Stimulated activated CD8-positive, alpha-beta memory T cell treated with anti-CD3 and anti-CD28 coated beads, Interleukin-15, amount 100 ng/mL, for 1 hour (primary cell): ENCODE results near the gene TMSB4X.
"Not testable (repeated sequence)": the region's sequence is repeated elsewhere in the genome, so short reads cannot be mapped to it uniquely, and the experiment has no call there.

ENCODE experiments used
- DNase-seq: peaks from one replicate; pipeline ENCODE4 v3.0.0-alpha.2; 2020; ENCODE audit warnings: low read depth

The TMSB4X gene

GRCh38 chrX:12955882-12956703 is 18.8 kb upstream of the TMSB4X start:
- no peak for DNase-seq

DNA sequence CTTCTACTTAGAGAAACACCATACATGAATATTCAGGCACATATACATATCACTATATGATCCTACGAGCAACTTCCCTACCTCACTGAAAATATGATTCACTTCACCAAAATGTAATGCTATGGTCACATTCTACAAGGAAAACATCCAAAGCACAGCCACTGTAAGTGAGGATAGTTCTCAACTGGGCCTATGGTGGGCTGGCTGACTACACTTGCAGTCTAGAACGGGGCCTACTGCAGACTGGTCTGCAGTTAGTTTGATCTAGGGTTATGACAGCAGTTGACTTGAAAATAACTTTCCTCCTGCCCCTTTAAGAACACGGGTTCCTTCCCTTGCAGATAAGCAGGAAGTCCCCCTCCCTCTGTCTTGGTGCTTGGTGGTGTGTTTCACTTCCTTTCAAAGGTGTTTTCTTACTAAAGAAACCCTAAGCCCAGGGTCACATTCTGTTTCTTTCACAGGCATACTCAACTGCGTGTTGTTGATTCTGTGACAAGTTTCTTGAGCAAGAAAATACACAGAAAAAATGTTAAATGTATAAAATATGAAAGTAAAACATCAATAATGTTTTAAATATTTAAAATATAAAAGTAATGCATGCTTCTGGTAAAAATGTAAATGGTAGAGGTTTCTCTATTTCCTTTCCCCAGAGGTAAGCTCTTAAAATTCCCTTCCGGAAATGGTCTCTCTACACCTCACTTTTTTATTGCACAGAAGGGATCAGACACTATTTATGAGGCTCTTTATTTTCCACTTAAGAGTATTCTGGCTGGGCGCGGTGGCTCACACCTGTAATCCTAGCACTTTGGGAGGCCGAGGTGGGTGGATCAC is 18.0 kb upstream of the TMSB4X start:
- no peak for DNase-seq

- no peak for DNase-seq
Measured at GRCh38 chrX:12958059-12958458, 16.9 kb upstream of the TMSB4X start.

- no peak for DNase-seq
Measured at GRCh38 chrX:12958461-12958860, 16.4 kb upstream of the TMSB4X start.

DNA sequence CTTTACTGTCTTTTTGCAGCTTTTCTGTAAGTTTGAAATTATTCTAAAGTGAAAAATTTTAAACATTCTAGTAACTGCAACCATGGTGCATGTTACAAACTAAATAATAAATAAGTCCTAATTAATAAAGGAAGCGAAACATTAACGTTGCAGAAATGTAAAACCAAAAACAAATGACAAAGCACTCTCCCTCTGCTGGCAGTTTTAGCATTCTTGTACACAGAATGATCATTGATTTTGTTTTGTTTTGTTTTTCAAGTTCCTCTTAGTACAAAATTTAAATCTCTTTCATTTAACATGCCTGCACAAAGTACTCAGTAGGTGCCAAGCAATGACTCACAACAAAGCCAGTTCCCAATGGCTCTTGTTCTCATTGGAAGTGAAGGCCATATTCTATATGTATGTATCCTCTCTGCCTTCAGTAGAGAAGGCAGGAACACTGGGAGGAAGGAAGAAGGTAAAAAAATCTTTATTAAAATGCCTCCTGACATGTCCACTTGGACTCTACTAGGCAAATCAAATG is 13.7 kb upstream of the TMSB4X start:
- no peak for DNase-seq

DNA sequence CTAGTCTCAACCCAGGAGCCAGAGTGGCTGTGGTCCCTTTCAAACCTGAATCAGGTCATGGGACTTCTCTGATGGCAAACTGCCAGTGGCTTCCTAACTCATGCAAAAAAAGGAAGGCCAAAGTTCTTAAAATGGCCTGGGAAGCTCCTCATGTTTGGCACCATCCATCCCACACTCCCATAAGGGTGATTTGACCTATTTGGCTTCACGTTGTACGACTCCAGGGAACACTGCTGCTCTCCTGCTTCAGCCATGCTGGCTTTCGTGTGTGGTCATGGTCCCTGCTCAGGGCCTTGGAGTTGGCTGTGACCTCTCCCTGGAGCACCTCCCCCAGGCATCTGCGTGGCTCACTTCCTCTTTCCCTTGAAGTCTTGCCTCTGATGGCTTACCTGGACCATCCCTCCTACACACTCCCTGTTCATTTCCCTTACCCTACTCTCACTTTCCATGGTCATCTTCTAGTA is 12.8 kb upstream of the TMSB4X start:
- DNase-seq: no peak

GRCh38 chrX:12963210-12963850 is 11.6 kb upstream of the TMSB4X start:
- not testable (repeated sequence) for DNase-seq

GRCh38 chrX:12965131-12965940 is 9.6 kb upstream of the TMSB4X start:
- no peak for DNase-seq

DNA sequence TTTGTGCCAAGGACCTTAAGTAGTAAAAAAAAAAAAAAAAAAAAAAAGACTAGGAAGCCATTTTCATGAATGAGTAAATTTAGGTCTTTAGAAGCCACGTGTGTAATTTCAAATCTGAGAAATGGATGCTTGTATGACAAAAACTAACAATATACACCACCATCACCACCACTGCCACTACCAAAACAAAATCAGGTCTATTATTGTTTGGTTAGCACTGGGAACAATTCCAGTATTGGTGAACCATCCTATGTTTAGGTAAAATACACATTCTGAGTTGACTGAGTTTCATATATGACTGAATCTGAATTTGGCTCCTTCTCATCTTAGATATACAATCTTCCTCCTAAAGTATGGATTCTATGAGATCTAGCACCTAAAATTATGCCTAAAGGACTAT is 8.8 kb upstream of the TMSB4X start:
- no peak for DNase-seq

DNA sequence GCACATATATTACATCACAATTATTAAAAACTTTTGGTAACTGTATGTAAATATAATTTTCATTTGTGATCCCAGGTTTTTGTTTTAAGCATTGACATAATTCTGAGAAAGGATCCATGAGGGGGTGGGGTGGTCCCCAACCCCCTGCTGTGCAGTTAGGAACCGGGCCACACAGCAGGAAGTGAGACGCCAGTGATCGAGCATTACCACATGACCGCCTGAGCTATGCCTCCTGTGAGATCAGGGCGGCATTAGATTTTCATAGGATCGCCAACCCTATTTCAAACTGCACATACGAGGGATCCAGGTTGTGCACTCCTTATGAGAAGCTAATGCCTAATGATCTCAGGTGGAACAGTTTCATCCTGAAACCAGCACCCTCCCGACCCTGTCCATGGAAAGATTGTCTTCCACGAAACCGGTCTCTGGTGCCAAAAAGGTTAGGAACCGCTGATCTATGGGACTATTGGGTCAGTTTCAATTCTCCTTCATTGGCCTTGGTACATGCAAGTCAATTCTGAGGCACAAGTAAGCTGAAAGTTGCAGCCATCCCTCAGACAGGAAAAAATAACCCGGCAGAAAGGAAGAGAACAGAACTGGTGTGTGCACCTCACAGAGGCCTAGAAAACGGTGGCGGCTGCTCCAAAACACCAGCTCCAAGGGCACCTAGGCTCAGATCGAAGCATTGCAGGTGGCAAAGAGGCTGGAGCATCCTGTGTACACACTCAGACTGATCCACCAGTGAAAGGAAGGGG is 7.0 kb upstream of the TMSB4X start:
- no peak for DNase-seq

DNA sequence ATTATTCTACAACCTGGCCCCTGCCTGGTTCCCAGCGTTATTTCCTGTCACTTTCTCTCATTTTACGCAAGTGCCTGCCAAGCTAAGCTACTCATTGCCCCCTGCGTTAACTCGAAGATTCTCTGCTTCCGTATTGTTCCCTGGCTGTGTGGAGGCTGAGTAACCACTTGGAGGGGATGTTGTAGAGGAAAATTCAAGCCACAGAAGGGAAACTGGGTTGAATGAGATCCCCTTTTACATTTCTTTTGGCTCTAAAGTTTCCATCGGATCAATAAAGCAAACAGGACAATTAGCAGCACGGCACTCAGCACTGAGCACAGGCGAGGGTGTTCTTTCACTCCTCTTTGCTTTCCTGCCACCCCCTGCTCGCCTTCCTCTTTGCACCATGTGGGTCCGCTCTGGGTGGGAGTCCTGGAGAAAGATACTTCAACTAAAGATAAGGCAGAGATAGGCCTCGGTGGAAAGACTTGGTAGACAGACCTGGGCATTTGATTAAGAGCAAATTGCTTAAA is 4.2 kb upstream of the TMSB4X start:
- DNase-seq: no peak

- DNase-seq: no peak
Measured at GRCh38 chrX:12971282-12972003, 3.5 kb upstream of the TMSB4X start.

GRCh38 chrX:12972243-12972642 is 2.7 kb upstream of the TMSB4X start:
- DNase-seq: no peak

DNA sequence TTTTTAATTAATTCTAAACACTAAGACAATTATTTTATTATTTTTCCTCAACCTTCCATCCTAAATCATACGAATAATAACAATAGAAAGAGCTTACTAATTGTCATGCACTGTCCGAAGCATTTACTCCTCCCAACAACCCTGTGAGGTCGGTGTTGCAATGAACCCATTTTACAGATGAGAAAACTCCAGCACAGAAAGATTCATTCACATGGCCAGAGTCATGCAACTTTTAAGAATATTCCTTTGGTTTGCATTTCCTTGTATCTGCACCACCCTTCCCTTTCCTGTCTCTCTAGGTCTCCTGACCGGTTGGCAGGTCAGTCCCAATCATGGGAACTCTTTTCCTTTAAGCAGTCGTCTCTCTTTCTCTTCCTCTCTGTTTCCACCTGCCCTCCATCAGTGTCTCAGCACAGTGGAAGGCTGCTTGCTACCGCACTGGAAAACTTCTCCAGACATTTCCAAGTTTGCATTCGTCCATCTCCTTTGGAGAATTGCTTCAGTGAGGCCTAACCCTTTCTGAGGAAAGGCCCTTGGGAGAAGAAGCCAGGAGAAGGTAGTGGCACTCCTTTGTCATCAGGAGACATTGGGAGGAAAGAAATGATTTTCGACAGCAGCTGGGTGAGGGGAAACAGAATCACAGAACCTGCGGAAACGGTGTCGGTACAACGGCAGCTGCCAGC is 1.9 kb upstream of the TMSB4X start:
- DNase-seq: no peak

- DNase-seq: no peak
Measured at GRCh38 chrX:12973561-12974304, 1.2 kb upstream of the TMSB4X start.

GRCh38 chrX:12974305-12974795 is 560 bp upstream of the TMSB4X start:
- no peak for DNase-seq

GRCh38 chrX:12975670-12975965 is 708 bp downstream of the TMSB4X start:
- no peak for DNase-seq

- DNase-seq: no peak
Measured at GRCh38 chrX:12975991-12976558, 1.2 kb downstream of the TMSB4X start.
